H4 (cell line): ENCODE data around the gene VAC14. TPM values are rescaled to one million over a fixed set of nuclear protein-coding genes. Genes with fewer than 3 reads are reported as not detected.

Experiments
- DNase-seq: peaks from one replicate; pipeline ENCODE4 v3.0.0-alpha.2; 2015; ENCODE audit warnings: low spot score
- total RNA-seq: library from RNA; depleted of rRNA; stranded (reverse); fragments of >200 nt; shearing (Covaris generic); gene quantifications from 2 replicates; pipeline ENCODE4 v1.2.3, GENCODE V29; 2014

VAC14 gene
- total RNA-seq, 1 experiment from 2014 or later = 25.5 TPM

GRCh38 chr16:70692873-70693671 lies 107.9 kb downstream of the VAC14 start:
- DNase-seq = no peak

GRCh38 chr16:70692130-70692872 lies 108.7 kb downstream of the VAC14 start:
- no peak for DNase-seq

DNA sequence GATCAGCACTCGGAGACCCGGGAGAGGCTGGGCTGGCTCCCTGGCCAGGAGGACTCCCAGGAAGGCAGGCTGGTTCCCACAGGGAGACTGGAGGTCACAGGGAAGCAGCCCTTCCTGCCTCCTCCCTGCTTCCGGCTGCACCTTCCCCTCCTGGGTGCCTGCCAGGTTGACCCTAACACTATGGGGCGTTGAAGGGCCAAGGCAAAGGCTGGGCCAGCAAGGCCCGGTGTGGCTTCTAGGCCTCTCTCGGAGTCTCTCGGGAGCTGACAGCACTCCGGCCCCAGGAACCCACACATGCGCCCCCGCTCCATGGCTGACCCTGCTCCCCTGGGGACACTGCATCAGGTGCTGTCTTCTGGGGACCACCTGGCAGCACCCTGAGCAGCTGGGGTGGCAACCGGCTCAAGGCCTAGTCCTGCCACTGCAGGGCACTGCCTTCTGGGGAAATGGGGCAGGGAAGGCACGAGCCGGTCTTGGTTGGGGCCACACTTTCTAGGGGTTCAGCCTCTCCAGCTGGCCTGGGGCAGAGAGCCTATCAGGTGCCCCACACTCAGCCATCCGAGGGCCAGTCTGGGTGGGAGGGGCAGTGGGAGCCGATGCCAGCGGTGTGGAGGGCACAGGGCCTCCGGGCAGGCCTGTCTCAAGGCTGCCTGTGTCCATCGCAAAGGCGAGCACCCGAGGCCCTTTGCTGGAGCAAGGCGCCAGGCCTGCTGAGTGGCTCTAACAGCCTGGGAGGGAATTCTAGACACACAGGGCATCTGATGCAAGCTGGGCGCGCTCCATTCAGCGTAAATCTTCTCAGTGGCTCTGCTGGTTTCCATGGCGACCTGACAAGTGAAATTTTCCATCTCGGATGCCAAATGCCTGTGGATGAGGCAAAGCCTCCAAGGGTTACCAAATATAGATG lies 109.5 kb downstream of the VAC14 start:
- DNase-seq = peak; percentile 85

- DNase-seq = no peak
These were observed 110.7 kb downstream of the VAC14 start for GRCh38 chr16:70689970-70690891.

- no peak for DNase-seq
These were observed 111.7 kb downstream of the VAC14 start for GRCh38 chr16:70689035-70689969.

DNA sequence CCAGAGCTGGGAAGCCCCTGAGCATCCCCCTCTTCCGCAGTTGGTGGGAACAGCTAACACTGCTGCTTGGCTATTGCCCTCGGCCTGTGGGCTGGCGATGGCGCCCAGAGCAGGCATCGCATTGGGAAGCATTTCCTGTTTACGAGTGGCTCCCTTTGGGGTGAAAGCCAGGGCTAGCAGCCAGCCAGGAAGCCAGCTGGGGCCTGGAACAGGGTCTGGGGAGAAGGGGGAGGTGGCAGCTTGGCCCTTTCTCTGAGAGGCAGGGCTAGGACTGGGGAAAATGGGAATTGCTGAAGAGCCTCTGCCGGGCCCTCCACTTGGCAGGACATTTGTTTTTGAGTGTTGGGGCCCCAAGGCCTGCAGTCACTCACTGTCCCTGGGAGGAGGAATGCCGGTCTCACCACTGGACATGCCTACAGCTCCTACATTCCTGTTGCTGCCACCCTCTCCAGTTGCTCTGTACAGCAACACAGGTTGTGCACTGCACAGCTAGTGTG lies 112.7 kb downstream of the VAC14 start:
- peak; percentile 78 for DNase-seq

DNA sequence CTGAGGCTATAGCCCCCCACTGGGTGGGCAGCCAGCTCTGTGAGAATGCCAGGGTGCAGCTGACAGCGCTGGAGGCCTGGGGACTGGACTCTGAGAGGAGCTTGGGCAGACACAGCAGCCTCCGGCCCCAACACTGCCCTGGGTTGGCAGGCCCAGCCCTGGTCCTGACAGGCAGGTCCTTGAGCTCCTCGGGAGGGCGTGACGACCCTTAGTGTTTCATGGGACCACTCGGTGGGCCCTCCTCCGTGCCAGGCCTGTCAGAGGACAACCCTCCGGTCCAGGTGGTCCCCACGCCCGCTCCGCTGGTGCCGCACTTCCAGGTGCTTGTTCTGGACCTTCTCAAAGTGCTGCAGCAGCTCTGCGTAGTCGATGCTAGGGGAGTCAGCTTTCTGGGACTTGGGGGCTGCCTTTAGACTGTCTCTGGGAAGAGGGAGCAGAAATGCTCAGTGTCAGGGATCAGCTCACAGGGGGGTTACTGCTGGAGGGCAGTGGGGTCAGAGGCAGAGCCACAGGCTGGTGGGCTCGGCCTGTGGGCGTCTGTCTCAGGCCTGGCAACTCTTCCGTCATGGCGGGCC lies 113.2 kb downstream of the VAC14 start:
- DNase-seq = no peak

DNA sequence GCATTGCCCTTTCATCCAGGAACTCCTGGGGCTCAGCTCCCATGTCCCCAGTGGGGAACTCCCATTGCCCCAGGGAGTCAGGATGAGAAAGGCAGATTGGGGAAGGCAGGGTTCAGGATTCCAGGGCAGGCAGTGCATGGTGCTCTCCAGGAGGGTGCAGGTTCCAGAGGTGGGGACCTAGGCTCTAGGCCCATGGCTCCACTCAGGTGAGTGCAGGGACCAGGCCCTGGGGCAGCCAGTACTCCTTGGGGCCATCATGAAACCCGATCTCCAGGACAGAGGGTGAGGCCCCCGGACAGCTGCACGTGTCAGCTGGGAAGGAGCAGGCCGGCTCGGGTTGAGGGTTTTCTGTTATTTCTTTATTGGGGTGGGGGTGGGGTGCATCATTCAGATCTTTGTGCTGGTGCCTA lies 113.9 kb downstream of the VAC14 start:
- DNase-seq = no peak

GRCh38 chr16:70686376-70687101 lies 114.4 kb downstream of the VAC14 start:
- no peak for DNase-seq

- peak; percentile 80 for DNase-seq
These were observed 115.0 kb downstream of the VAC14 start, which contains the start of gene MTSS2 for GRCh38 chr16:70685938-70686375. Gene MTSS2 (minus strand): TSS chr16:70686053. CDS start chr16:70685791, 262 bp downstream.

DNA sequence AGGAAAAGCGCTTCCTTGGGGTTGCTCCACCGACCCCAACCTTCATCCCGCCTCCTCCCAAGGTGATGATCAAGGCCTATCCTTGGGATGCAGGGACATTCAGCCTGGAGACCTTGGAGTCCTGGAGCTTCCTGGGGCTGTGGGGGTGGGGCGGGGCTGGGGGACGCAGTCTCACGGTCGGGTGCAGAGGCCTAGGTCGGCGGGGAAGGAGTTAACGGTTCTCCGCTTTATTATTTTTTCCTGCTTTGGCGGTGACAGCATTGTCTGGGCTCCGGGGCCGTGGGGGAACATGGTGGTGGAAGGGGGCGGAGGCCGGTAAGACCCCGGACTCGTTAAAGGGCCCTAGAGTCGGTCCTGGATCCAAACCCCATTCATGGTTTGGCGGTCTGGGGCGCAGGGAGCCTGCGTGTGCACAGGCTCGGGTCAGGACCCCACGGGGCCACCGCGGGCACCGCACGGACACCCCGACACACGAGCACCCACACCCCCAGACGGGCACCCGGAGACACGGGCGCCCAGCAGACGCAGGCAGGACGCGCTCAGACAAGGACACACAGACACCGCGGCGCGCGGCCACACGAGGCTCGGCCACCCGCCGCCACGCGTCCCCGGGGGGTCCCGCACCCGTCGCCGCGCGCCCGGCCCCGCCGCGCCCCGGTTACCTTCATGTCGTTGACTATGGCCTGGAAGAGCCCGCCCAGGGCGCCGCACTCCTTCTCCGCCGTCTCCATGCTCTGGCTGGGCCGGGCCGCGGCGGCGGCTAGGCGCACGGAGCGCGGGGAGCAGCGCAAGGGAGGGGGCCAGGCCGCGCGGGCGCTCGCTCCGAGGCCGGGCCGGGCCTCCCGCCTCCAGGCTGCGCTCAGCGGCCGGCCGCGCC lies 115.7 kb downstream of the VAC14 start:
- DNase-seq = no peak

- DNase-seq = no peak
These were observed 116.6 kb downstream of the VAC14 start for GRCh38 chr16:70684146-70685060.

GRCh38 chr16:70683146-70683944 lies 117.6 kb downstream of the VAC14 start:
- no peak for DNase-seq

- no peak for DNase-seq
These were observed 118.5 kb downstream of the VAC14 start for GRCh38 chr16:70682239-70683145.
